ENCODE data around the gene VOPP1.

VOPP1 gene

DNA sequence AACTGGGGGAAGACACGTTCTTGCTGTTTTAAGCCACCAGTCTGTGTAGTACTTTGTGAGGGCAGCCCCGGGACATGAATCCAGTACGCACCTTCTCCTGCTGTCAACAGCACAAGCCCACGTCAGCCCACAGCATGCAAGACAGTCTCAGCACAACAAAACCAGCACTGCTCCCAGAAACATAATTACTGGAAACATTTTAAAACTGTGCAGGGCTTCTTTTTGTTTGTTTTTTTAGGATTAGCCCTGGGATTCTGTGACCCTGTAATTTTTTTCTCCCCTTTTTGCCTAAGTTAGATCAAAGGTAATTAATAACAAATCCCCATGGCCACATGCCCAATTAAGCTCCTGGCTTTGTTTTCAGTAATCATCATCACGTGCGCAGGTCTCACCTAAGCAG is 87.5 kb downstream of the VOPP1 start:
- no peak for TF ChIP-seq ZFX (IDR thresholded peaks at IDR 0.05; ENCODE audit: borderline replicate concordance)
- TF ChIP-seq CTCF (IDR thresholded peaks at IDR 0.05): no peak
- H3K27ac ChIP-seq: no peak overlapping the region

DNA sequence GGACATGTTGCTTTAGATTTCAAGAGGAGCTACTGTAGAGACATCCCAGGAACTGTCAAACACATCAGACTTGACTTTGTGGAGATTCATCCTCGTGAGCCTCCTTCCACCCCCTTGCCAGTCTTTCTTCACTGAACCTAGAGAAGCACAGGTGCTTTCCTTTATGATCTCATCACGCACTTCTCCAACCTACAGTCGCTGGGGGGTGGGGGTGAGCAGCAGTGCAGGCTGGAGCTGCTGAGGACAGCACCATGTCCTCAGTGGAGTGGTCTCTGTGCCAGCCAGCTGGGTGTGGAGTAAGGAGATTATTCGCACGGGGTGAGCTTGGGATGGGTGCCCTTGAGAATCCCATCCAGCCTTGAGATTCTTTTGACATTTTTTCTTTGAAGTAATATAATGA is 88.1 kb downstream of the VOPP1 start:
- no peak overlapping the region for H3K27ac ChIP-seq
- TF ChIP-seq ZFX (IDR thresholded peaks at IDR 0.05; ENCODE audit: borderline replicate concordance) (no peak), CTCF (IDR thresholded peaks at IDR 0.05) (no peak)

DNA sequence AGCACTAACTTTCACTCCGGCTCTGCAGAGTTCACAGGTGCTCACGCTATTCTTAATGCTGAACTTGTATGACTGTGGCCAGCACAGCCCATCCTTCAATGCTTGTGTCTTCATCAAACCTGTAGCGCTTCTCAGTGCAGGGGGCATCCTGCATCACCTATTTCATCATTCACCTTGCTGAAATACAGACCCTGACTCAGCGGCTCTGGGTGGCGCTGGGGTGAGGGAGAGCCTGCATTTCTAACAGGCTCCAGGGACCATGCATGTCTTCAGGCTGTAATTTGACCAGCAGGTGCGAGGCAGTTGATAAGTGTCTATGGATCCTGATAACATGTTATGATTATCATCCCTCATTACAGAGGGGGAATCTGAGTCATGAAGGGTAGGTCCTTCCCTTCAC is 89.3 kb downstream of the VOPP1 start:
- no peak overlapping the region for H3K27ac ChIP-seq
- no peak for TF ChIP-seq CTCF (IDR thresholded peaks at IDR 0.05)
- TF ChIP-seq ZFX (IDR thresholded peaks at IDR 0.05; ENCODE audit: borderline replicate concordance): no peak

- TF ChIP-seq ZFX (IDR thresholded peaks at IDR 0.05; ENCODE audit: borderline replicate concordance): no peak
- TF ChIP-seq CTCF (IDR thresholded peaks at IDR 0.05): no peak
- H3K27ac ChIP-seq: no peak overlapping the region
Measured at GRCh38 chr7:55481155-55481554, 91.1 kb downstream of the VOPP1 start.

GRCh38 chr7:55478700-55479099 is 93.6 kb downstream of the VOPP1 start:
- TF ChIP-seq ZFX (IDR thresholded peaks at IDR 0.05; ENCODE audit: borderline replicate concordance) (no peak), CTCF (IDR thresholded peaks at IDR 0.05) (no peak)
- H3K27ac ChIP-seq: no peak overlapping the region

DNA sequence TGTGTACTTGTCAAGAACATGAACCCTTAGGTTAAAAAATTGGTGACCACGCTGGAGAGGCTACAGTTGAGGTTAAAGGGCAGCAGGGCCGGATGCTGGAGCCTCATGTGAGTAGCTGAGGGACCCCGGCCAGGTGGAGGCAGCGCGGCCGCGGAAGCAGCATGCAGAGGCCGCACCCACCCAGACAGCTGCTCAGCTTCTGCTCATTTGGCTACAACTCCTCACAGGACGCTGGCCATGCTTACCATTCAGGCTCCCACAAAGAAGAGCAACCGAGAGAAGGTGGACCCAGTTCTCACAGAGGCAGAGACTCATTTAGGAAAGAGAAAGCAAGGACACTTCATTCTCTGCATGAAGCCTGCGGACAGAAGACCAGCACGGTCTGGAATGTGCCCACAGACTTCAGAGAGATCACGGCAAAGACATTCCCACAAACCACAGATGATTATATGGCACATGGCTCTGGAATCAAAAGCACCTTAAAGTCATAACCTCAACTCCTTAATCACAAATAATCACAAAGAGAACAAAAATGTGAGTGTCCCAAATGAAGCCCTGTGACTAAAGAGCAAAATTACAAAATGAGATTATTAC is 94.4 kb downstream of the VOPP1 start:
- TF ChIP-seq CTCF (IDR thresholded peaks at IDR 0.05): no peak
- no peak overlapping the region for H3K27ac ChIP-seq

DNA sequence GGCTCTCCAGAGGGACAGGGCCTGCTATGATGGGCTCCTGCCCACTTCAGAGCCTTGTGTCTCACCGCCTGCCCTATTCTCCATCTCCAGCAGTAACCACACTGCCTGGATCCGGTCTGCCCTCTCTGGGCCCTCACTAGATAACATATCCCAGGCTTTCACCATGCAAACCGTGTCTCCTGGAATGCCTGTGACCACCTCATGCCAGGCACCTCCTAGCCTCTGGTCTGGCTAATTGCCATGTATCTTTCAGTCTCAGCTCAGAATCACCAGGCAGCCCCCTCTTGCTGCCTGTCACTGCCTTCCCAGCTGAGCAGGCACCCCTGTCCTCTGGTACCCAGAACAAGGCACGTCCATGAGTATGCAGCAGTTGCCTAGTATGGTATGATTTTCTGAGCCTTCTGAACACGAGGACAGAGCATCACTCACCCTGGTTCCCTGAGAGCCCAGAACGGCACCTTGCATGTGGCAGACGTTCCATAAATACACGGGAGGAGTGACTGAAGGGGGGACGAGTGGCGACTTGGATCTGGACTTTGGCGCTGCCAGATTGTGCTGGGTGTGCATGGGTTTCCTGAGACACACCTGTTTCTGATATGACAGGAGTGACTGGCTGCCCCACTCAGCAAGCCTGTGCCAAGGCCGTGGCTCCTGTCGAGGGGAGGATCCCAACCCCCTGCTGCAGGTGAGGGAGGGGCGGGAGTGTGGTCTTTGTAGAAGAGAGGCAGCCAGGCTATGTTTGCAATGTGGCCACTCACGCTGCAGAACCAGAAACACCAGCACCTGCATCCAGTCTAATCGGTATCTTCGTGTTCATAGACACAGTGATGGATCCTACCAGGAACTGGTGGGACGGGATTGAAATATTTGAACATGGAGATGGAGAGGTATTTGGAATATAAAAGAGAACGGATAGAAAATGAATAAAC is 95.2 kb downstream of the VOPP1 start:
- TF ChIP-seq ZFX (IDR thresholded peaks at IDR 0.05; ENCODE audit: borderline replicate concordance) (no peak), CTCF (IDR thresholded peaks at IDR 0.05) (no peak)
- no peak overlapping the region for H3K27ac ChIP-seq

Measured in 22Rv1 (cell line).